Stimulated activated effector memory CD8-positive, alpha-beta T cell treated with anti-CD3 and anti-CD28 coated beads, Interleukin-12 subunit alpha, Interleukin-12 subunit beta, amount 100 ng/mL, for 72 hours (primary cell): ENCODE results near the gene UBE2J2.
"Not testable (repeated sequence)": the region's sequence is repeated elsewhere in the genome, so short reads cannot be mapped to it uniquely, and the experiment has no call there.

Experiments used
- ATAC-seq: fragments of 150-1000 bp; cut with Tn5 transposase; 2 replicates; pipeline ENCODE4 v1.10.0; 2021
- DNase-seq, 2 donors: peaks; one replicate each; pipeline ENCODE4 v3.0.0; 2021 to 2022; ENCODE audit warnings: low spot score in 2 of 2
- H3K27ac Mint-ChIP-seq: one replicate; pipeline ENCODE4 v1.8.0; 2022; ENCODE audit warnings: mild to moderate bottlenecking, mixed read lengths
- H3K36me3 Mint-ChIP-seq: one replicate; pipeline ENCODE4 v1.8.0; 2022; ENCODE audit warnings: mild to moderate bottlenecking, mixed read lengths
- H3K4me1 Mint-ChIP-seq: one replicate; pipeline ENCODE4 v1.8.0; 2022; ENCODE audit warnings: mixed read lengths
- H3K4me3 Mint-ChIP-seq: one replicate; pipeline ENCODE4 v1.8.0; 2022; ENCODE audit warnings: mild to moderate bottlenecking, mixed read lengths
- H3K9me3 Mint-ChIP-seq: one replicate; pipeline ENCODE4 v1.8.0; 2022; ENCODE audit warnings: mixed read lengths

Gene UBE2J2

GRCh38 chr1:1260843-1261560, 12.7 kb downstream of the UBE2J2 start:
- Mint-ChIP-seq H3K4me1 (peaks cover 36% of the 10 kb centered on the region), H3K27ac (peak overlapping the region; percentile 74), H3K9me3 (no peaks in the 10 kb centered on the region), H3K4me3 (no peak overlapping the region), H3K36me3 (peaks cover 92% of the 10 kb centered on the region)
- ATAC-seq (no peak), DNase-seq (no peak)

- DNase-seq (no peak), ATAC-seq (no peak)
- Mint-ChIP-seq H3K36me3 (peaks cover 92% of the 10 kb centered on the region), H3K4me3 (no peak overlapping the region), H3K27ac (peak overlapping the region; percentile 74), H3K4me1 (peaks cover 32% of the 10 kb centered on the region), H3K9me3 (no peaks in the 10 kb centered on the region)
Measured at GRCh38 chr1:1259951-1260600, 13.6 kb downstream of the UBE2J2 start.

GRCh38 chr1:1259540-1259939, 14.1 kb downstream of the UBE2J2 start:
- H3K4me3 Mint-ChIP-seq = no peak overlapping the region
- DNase-seq (no peak), ATAC-seq (no peak)
- H3K4me1 Mint-ChIP-seq = peaks cover 27% of the 10 kb centered on the region
- no peaks in the 10 kb centered on the region for H3K9me3 Mint-ChIP-seq
- peaks cover 92% of the 10 kb centered on the region for H3K36me3 Mint-ChIP-seq
- peak overlapping the region; percentile 74 for H3K27ac Mint-ChIP-seq

GRCh38 chr1:1259119-1259488, 14.6 kb downstream of the UBE2J2 start:
- peaks cover 27% of the 10 kb centered on the region for H3K4me1 Mint-ChIP-seq
- H3K27ac Mint-ChIP-seq = peak overlapping the region; percentile 74
- DNase-seq = no peak
- no peaks in the 10 kb centered on the region for H3K9me3 Mint-ChIP-seq
- ATAC-seq = no peak
- peaks cover 89% of the 10 kb centered on the region for H3K36me3 Mint-ChIP-seq
- H3K4me3 Mint-ChIP-seq = no peak overlapping the region

GRCh38 chr1:1256956-1257871, 16.4 kb downstream of the UBE2J2 start:
- ATAC-seq (no peak), DNase-seq (no peak)
- Mint-ChIP-seq H3K4me1 (peaks cover 35% of the 10 kb centered on the region), H3K4me3 (no peak overlapping the region), H3K9me3 (no peaks in the 10 kb centered on the region), H3K36me3 (peaks cover 87% of the 10 kb centered on the region), H3K27ac (no peak overlapping the region)

- Mint-ChIP-seq H3K36me3 (peaks cover 82% of the 10 kb centered on the region), H3K4me1 (peaks cover 34% of the 10 kb centered on the region), H3K4me3 (no peak overlapping the region), H3K27ac (no peak overlapping the region), H3K9me3 (no peaks in the 10 kb centered on the region)
- DNase-seq (no peak), ATAC-seq (no peak)
Measured at GRCh38 chr1:1255611-1256010, 18.0 kb downstream of the UBE2J2 start.

GRCh38 chr1:1255078-1255477, 18.6 kb downstream of the UBE2J2 start:
- Mint-ChIP-seq H3K4me3 (no peak overlapping the region), H3K9me3 (no peaks in the 10 kb centered on the region), H3K36me3 (peaks cover 77% of the 10 kb centered on the region)

GRCh38 chr1:1254667-1254998, 19.0 kb downstream of the UBE2J2 start:
- Mint-ChIP-seq H3K27ac (no peak overlapping the region), H3K36me3 (peaks cover 72% of the 10 kb centered on the region), H3K4me1 (peaks cover 32% of the 10 kb centered on the region), H3K9me3 (no peaks in the 10 kb centered on the region), H3K4me3 (no peak overlapping the region)
- DNase-seq (no peak), ATAC-seq (no peak)

More at GRCh38 chr1:1255078-1255477, 18.6 kb downstream of the UBE2J2 start:
- DNase-seq = no peak
- H3K27ac Mint-ChIP-seq = no peak overlapping the region
- ATAC-seq = no peak
- peaks cover 34% of the 10 kb centered on the region for H3K4me1 Mint-ChIP-seq

GRCh38 chr1:1253972-1254666, 19.5 kb downstream of the UBE2J2 start:
- H3K27ac Mint-ChIP-seq = no peak overlapping the region
- no peak overlapping the region for H3K4me3 Mint-ChIP-seq
- H3K36me3 Mint-ChIP-seq = peaks cover 71% of the 10 kb centered on the region
- DNase-seq (no peak), ATAC-seq (no peak)
- no peaks in the 10 kb centered on the region for H3K9me3 Mint-ChIP-seq
- H3K4me1 Mint-ChIP-seq = peaks cover 32% of the 10 kb centered on the region

GRCh38 chr1:1253314-1253713, 20.3 kb downstream of the UBE2J2 start:
- H3K4me1 Mint-ChIP-seq = peaks cover 28% of the 10 kb centered on the region
- no peaks in the 10 kb centered on the region for H3K9me3 Mint-ChIP-seq
- DNase-seq (no peak), ATAC-seq (no peak)
- no peak overlapping the region for H3K4me3 Mint-ChIP-seq
- peaks cover 67% of the 10 kb centered on the region for H3K36me3 Mint-ChIP-seq
- peak overlapping the region; percentile 70 for H3K27ac Mint-ChIP-seq

- Mint-ChIP-seq H3K36me3 (peaks cover 42% of the 10 kb centered on the region), H3K9me3 (no peaks in the 10 kb centered on the region), H3K4me3 (peak overlapping the region; percentile 37), H3K4me1 (peaks cover 21% of the 10 kb centered on the region), H3K27ac (peak overlapping the region; percentile 86)
- peak; percentile 51 to 72 for DNase-seq
- ATAC-seq = peak; percentile 94
Measured at GRCh38 chr1:1250786-1251284, 22.8 kb downstream of the UBE2J2 start.

- Mint-ChIP-seq H3K4me1 (peaks cover 17% of the 10 kb centered on the region), H3K36me3 (peaks cover 20% of the 10 kb centered on the region)
- not testable (repeated sequence) for H3K9me3 Mint-ChIP-seq, H3K27ac Mint-ChIP-seq, H3K4me3 Mint-ChIP-seq, ATAC-seq, DNase-seq
Measured at GRCh38 chr1:1248009-1248913, 25.4 kb downstream of the UBE2J2 start.

- no peak overlapping the region for H3K27ac Mint-ChIP-seq
- H3K36me3 Mint-ChIP-seq = peaks cover 11% of the 10 kb centered on the region
- H3K4me3 Mint-ChIP-seq = no peak overlapping the region
- no peak for DNase-seq
- H3K9me3 Mint-ChIP-seq = no peaks in the 10 kb centered on the region
- peaks cover 14% of the 10 kb centered on the region for H3K4me1 Mint-ChIP-seq
- ATAC-seq = no peak
Measured at GRCh38 chr1:1247341-1247913, 26.2 kb downstream of the UBE2J2 start.
